ENCODE results near the gene SOS2. TPM values are rescaled to one million over a fixed set of nuclear protein-coding genes. Genes with fewer than 3 reads are reported as not detected.

Gene SOS2
- total and polyA plus RNA-seq, 2 of the 8 experiments (the other 6 are each of a cell fraction or from before 2014, with no cell fraction given) = 2.8 to 12.7 TPM

DNA sequence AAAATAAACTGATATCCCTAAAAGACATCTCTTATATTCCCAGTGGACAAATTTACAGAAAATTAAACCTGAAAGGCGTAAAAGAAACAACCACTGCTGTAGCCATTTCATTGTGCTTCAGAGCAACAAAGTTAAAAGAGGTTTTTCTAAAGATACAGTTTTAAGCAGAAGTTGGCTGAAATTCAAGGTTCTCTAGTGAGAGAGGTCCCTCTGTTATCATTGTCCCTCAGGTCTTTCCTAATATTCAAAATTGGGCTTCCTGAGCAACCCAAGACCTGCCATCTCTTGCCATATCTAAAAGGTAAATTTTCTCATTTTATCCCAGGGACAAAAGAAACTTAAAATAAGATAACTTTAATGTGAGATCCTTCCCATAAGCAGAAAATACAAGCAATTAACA, 10.7 kb upstream of the SOS2 start:
- Histone ChIP-seq H3K27me3 (replicated peaks in 1 of 4; ENCODE audit: control insufficient read depth in 3 of 4, extremely low read depth in 1 of 4, insufficient read depth in 3 of 4, low read length in 3 of 4) (no peaks in the 10 kb centered on the region), H4K8ac (ENCODE audit: extremely low read depth, insufficient read depth, low read length) (no peak overlapping the region), H3K36me3 (ENCODE audit: control insufficient read depth in 2 of 4, insufficient read depth in 4 of 4, low read length in 3 of 4) (peaks cover 0 to 11% (median 1%) of the 10 kb centered on the region in 4 experiments; a peak in 3 of 8 replicates), H3K23me2 (ENCODE audit: low read depth, low read length) (no peaks in the 10 kb centered on the region), H3K9ac (replicated peaks in 1 of 4; ENCODE audit: extremely low read depth in 1 of 4, low read depth in 3 of 4, low read length in 3 of 4) (no peak overlapping the region), H3K18ac (ENCODE audit: extremely low read depth, low read length) (no peak overlapping the region), H3K4me3 (ENCODE audit: extremely low read depth in 1 of 4, insufficient read depth in 2 of 4, low read depth in 3 of 4, low read length in 4 of 4) (no peak overlapping the region), H3K23ac (ENCODE audit: insufficient read length) (no peak overlapping the region), H3K9me3 (ENCODE audit: insufficient read depth in 2 of 2, low read depth in 1 of 2, low read length in 1 of 2) (no peaks in the 10 kb centered on the region), H3K4me1 (replicated peaks in 1 of 4; ENCODE audit: control insufficient read depth in 3 of 4, insufficient read depth in 4 of 4, low read length in 3 of 4) (no peaks in the 10 kb centered on the region), H4K91ac (replicated peaks; ENCODE audit: insufficient read length, low read length) (no peak overlapping the region), H2AK5ac (ENCODE audit: low read depth, low read length) (no peak overlapping the region), H2BK120ac (replicated peaks; ENCODE audit: low read depth, low read length) (no peak overlapping the region), H2BK15ac (ENCODE audit: low read length) (no peak overlapping the region), H3K79me2 (ENCODE audit: control insufficient read depth in 1 of 2, insufficient read depth in 2 of 2, low read length in 2 of 2) (no peaks in the 10 kb centered on the region), H3K79me1 (ENCODE audit: low read depth, low read length) (no peaks in the 10 kb centered on the region), H4K20me1 (replicated peaks in 1 of 2; ENCODE audit: control insufficient read depth in 1 of 2, insufficient read depth in 2 of 2, low read length in 2 of 2) (no peaks in the 10 kb centered on the region), H2BK12ac (ENCODE audit: low read depth, low read length) (no peak overlapping the region), H3K56ac (replicated peaks; ENCODE audit: insufficient read length, low read depth, low read length) (no peak overlapping the region), H3K27ac (ENCODE audit: low read depth, low read length) (no peak overlapping the region), H2AFZ (ENCODE audit: low read length) (no peak overlapping the region), H4K5ac (ENCODE audit: insufficient read length, low read depth, low read length) (no peak overlapping the region), H3K4ac (replicated peaks; ENCODE audit: insufficient read length, low read depth, low read length) (no peak overlapping the region), H2BK5ac (ENCODE audit: low read depth, low read length) (no peak overlapping the region), H2BK20ac (ENCODE audit: low read length) (no peak overlapping the region), H3K4me2 (ENCODE audit: insufficient read depth in 1 of 2, low read depth in 2 of 2, low read length in 2 of 2) (no peak overlapping the region), H3K14ac (ENCODE audit: insufficient read length) (no peak overlapping the region)
- 94% methylated on average over 1 of the region's 1 CpG; no CpG with 5 or more reads in 1 of the 2 experiments for WGBS, 2 experiments (ENCODE audit: extremely low coverage in 1 of 2, insufficient coverage in 1 of 2, insufficient read length in 1 of 2, insufficient replicate concordance in 2 of 2, low coverage in 1 of 2, low lambda C conversion rate in 2 of 2, missing lambda C conversion rate in 1 of 2)
- FAIRE-seq = no peak
- DNase-seq (ENCODE audit: low read depth in 1 of 2, low spot score in 2 of 2) = no peak
- ChIA-PET CTCF (ENCODE audit: partially characterized antibody) (interaction anchor here (1.0 to 1.7 kb wide), 2 partner anchors 18 to 57 kb away, joined by 3 to 6 read pairs; no protein-coding TSS in a partner anchor), POLR2A (ENCODE audit: partially characterized antibody) (interaction anchor here (0.6 to 1.3 kb wide), 4 partner anchors 9 to 620 kb away, joined by 3 to 4 read pairs (median 4); no protein-coding TSS in a partner anchor)
- TF ChIP-seq SIN3A (conservative IDR thresholded peaks at IDR 0.05 in 1 of 2, IDR thresholded peaks at IDR 0.05 in 1 of 2; ENCODE audit: low read depth in 1 of 2, low read length in 2 of 2) = no peak
- no peak for TF ChIP-seq ASH2L (IDR thresholded peaks at IDR 0.05; ENCODE audit: low read length)
- TF ChIP-seq EP300 (IDR thresholded peaks at IDR 0.05; ENCODE audit: borderline replicate concordance in 1 of 2, low read depth in 2 of 2, low read length in 2 of 2) = no peak
- TF ChIP-seq EZH2 (IDR thresholded peaks at IDR 0.05; ENCODE audit: low read depth, low read length, severe bottlenecking) = no peak
- no peak for TF ChIP-seq SIRT6 (IDR thresholded peaks at IDR 0.05; ENCODE audit: low read length)
- TF ChIP-seq PHF8 (conservative IDR thresholded peaks at IDR 0.05; ENCODE audit: low read depth, low read length) = no peak
- TF ChIP-seq POU5F1 (IDR thresholded peaks at IDR 0.05; ENCODE audit: low read depth, low read length) = no peak
- no peak for TF ChIP-seq SP1 (IDR thresholded peaks at IDR 0.05; ENCODE audit: low read depth, low read length)
- TF ChIP-seq MAX (IDR thresholded peaks at IDR 0.05) = no peak
- TF ChIP-seq CBX5 (IDR thresholded peaks at IDR 0.05; ENCODE audit: low read depth, low read length) = no peak
- no peak for TF ChIP-seq RAD21 (IDR thresholded peaks at IDR 0.05 in 1 of 2, conservative IDR thresholded peaks at IDR 0.05 in 1 of 2; ENCODE audit: low read depth in 2 of 2, low read length in 2 of 2)
- no peak for TF ChIP-seq CBX8 (IDR thresholded peaks at IDR 0.05; ENCODE audit: borderline replicate concordance, low read depth, low read length)

All from H1 (cell line).